GM19397 (cell line): ENCODE results near the gene ADGRB3.
"Not testable (repeated sequence)": the region's sequence is repeated elsewhere in the genome, so short reads cannot be mapped to it uniquely, and the experiment has no call there.

Source experiments
- ATAC-seq: cut with Tn5 transposase; IDR thresholded peaks from one replicate; pipeline ENCODE4 v1.9.1; 2021; ENCODE audit warnings: mild to moderate bottlenecking, moderate library complexity; ENCODE audit not compliant: unreplicated experiment

ADGRB3 gene

GRCh38 chr6:68912805-68913204 is 277.7 kb downstream of the ADGRB3 start:
- not testable (repeated sequence) for ATAC-seq

DNA sequence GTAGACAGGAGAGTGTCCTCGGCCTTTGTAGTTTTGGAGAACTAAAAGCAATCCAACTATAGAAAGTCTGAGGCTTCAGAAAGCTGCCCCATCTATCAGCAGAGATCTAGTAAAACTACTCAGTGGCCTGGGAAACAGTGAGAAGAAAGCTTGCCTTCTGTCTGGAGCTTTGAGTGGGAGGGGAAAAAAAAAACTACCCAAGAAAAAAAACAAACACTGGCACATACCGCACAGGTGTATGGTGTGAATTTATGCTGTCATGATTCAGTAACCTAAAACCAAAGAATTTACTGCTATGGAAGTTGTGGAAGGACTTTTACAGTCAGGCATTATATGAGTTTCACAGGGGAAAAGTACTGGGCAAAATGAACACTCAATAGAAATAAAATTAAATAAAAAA is 280.5 kb downstream of the ADGRB3 start:
- no peak for ATAC-seq

DNA sequence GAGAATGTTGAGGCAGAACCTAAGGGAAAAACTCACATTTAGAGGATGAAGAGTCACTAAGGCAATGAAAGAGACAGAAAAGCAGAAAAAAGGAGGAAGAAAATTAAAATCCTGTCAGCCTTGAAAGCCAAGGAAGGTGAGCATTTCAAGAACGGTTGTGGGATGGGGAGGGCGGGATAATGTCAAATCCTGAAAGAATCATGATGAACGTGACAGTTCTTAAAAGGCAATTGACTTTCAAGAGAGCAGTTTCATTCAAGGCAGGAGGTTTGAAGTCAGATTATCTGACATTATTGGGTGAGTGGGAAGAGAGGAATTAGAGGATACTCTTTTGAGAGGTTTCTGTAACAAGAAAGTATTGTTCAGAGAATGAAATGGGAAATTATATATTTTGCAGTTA is 284.5 kb downstream of the ADGRB3 start:
- ATAC-seq = no peak

GRCh38 chr6:68941345-68941744 is 306.3 kb downstream of the ADGRB3 start:
- ATAC-seq = no peak

DNA sequence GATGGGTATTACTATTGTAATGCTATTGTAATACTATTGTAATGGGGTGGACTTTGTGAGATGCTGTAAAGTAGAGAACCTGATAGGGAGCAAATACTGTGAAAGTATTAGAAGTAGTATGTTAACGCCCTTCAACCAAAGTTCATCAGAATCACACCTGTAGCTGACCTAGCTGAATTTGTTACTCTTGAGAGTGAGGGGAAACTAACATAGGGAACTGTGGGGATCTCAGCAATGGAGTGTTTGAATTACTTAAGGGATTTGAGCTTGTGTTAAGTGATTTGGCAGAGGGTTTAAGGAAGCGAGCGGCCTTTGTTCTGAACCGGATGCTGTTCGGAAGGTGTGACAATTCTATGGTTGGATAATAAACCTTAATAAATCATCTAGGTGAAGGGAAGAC is 312.6 kb downstream of the ADGRB3 start:
- no peak for ATAC-seq

- ATAC-seq = no peak
These were observed 316.2 kb downstream of the ADGRB3 start for GRCh38 chr6:68951270-68951669.

DNA sequence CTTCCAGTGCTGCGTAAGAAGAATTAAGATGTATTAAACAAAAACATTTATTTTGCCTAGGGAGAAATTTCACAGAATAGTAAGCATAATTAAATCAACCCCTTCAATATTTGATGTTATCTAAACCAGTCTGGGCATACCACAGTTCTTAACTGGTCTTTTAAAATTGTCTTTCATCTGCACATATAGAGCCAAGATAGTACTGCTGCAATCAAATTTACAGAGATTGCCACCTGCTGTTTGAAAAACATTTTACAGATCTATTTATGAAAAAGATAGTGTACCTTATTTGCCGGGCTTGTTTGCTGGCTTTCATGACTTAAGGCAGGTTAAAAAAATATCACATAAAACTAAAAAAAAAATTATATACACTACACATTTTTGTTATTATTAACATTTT is 323.2 kb downstream of the ADGRB3 start:
- ATAC-seq = no peak

- ATAC-seq = peak; percentile 88
These were observed 332.6 kb downstream of the ADGRB3 start for GRCh38 chr6:68967549-68968300.

DNA sequence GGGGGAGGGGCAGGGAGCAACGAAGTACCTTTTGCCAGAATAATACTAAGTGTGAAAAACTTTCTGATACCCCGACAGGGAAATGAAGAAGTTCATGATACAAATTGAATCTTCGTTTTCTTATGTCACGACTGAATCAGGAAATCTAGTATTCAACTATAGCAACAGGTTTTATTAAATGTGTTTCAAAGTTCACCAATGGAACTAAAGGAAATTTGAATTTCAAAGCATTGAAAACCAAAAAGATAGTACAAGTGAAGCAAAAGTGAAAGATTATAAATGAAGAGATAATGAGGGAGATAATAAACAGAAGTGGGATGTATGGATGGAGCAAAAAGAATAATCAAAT is 333.2 kb downstream of the ADGRB3 start:
- ATAC-seq = no peak

DNA sequence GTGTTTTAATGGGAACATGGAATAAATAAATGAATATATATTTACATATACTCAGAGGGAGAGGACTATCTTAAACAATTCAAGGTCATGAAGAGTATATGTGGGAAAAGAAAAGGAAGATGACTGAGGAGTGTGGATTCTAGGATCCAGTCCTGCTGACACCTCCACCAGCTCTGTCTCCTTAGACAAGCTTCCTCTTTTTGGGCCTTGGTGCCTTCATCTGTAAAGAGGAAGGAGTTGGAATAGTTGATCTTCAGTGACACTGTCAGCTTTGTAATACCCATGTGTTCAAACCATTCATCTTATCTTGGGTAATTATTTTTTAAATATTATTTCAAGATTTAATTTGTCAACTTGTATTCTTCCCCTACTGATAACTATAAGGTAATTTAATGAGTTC is 338.0 kb downstream of the ADGRB3 start:
- no peak for ATAC-seq

DNA sequence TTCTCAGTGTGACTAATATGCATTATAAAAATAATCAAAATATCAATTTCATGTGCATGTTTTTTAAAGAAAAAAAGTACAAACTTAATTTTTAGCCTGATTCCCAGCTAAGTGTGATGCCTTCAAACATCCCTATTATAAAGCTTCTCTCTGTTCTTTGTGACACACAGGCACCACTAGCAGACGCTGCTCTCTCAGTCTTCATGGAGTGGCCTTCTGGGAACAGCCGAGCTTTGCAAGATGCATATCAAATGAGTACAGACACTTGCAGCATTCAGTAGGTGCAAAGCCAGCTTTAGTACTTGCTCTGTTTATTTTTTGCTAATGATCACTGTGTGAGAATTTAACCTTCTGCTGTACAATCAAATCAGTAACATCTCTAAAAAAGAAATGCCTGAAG is 340.0 kb downstream of the ADGRB3 start:
- no peak for ATAC-seq

GRCh38 chr6:68975816-68976215 is 340.7 kb downstream of the ADGRB3 start:
- ATAC-seq = no peak

DNA sequence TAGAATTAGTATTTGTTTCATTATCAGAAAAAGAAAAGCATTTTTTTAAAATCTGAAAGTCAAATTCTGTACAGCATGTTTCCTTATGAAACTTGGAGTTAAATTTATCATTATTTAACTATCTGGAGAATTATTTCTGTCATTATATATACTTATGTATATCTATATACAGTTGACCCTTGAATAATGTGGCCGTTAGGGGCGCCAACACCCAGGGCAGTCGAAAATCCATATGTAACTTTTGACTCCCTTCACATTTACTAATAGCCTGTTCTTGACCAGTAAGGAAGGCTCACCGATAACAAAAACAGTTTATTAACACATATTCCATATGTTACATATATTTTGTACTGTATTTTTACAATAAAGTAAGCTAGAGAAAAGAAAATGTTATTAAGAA is 341.2 kb downstream of the ADGRB3 start:
- no peak for ATAC-seq

GRCh38 chr6:68978411-68978810 is 343.3 kb downstream of the ADGRB3 start:
- ATAC-seq = no peak

- not testable (repeated sequence) for ATAC-seq
These were observed 346.6 kb downstream of the ADGRB3 start for GRCh38 chr6:68981668-68982067.

- no peak for ATAC-seq
These were observed 353.6 kb downstream of the ADGRB3 start for GRCh38 chr6:68988698-68989097.

- ATAC-seq = no peak
These were observed 355.2 kb downstream of the ADGRB3 start for GRCh38 chr6:68990317-68990716.

DNA sequence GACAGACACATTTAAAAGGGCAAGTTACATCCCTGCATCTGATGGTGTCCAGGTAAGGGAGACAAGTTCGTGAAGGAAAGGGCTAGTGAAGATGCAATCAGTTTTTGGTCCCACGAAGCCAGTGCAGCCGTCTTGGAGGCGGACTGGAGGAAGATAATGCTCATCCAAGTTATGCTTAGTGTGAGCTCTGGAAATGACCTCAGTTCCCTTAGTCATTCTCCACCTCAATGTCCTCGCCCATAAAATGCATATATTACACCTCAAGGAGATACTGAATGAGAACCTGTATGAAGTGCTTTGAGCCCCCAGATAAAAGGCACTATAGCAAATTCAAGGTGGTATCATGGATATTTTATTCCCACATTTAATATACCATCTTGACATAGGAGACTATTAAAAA is 358.8 kb downstream of the ADGRB3 start:
- no peak for ATAC-seq

GRCh38 chr6:68994521-68994920 is 359.4 kb downstream of the ADGRB3 start:
- no peak for ATAC-seq

DNA sequence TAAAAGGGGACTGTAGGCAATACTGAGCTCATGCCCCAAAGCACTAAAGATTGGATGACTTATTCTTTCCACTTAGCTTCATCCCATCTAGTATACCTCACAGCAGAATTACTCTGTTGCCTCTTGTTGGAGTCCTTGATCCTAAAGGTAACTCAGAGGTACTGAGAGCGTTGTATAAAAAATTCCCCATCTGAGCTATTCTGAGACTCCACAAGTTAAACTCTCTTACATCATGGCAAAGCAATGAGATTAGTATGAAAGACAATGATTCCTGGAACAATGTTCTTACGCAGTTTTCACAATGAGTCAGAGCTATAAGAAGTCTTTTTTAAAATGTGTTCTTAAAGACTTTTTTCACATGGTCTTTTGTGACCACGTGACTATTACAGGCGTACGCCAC is 370.1 kb downstream of the ADGRB3 start:
- ATAC-seq = no peak

- no peak for ATAC-seq
These were observed 372.7 kb downstream of the ADGRB3 start for GRCh38 chr6:69007781-69008180.

DNA sequence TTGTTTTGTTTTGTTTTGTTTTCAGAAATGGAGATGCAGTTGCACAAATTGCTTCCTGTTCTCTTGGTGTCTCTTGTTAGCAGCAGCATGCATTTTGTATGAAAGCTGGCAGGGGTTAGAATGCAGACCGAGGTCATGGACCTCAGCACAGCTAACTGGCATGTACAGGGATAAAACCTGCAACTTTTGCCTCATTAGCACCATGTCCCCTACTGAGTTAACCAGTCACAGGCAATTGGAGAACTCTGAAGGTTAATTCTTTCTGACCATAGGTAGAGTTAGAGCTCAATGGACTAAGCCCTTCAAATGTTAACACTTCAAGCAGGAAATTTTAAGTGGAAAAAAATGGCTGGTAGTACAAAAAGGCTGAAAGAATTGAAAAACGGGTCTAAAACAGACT is 377.1 kb downstream of the ADGRB3 start:
- no peak for ATAC-seq

GRCh38 chr6:69012876-69013275 is 377.8 kb downstream of the ADGRB3 start:
- ATAC-seq = no peak
